Keratinocyte (primary cell): ENCODE measurements around the gene CHCHD6. TPM values are rescaled to one million over a fixed set of nuclear protein-coding genes. Genes with fewer than 3 reads are reported as not detected.

Experiments
- DNase-seq: peaks from one replicate; pipeline ENCODE4 v3.0.0-alpha.2; 2011; ENCODE audit warnings: low read depth, missing footprints, low spot score
- FAIRE-seq: peaks from 2 replicates; lab custom pipeline; 2011; peaks lifted over from hg19 to GRCh38; lab: Jason Lieb, UNC
- H2AFZ ChIP-seq: 2 replicates; pipeline ENCODE4 v1.6.0; 2012; ENCODE audit warnings: low read length, control low read depth, inconsistent platforms; ENCODE audit not compliant: control insufficient read depth
- H3K27ac ChIP-seq: 2 replicates; pipeline ENCODE4 v1.5.1; 2011; ENCODE audit warnings: low read length; ENCODE audit not compliant: control insufficient read depth, insufficient read depth
- H3K27me3 ChIP-seq: 3 replicates; pipeline ENCODE4 v1.6.0; 2011; ENCODE audit warnings: low read length; ENCODE audit not compliant: control insufficient read depth, insufficient read depth; ENCODE audit errors: extremely low read depth
- H3K36me3 ChIP-seq, 2 experiments: 2 replicates in 1 of 2; 3 replicates in 1 of 2; pipeline ENCODE4 v1.5.1; 2011; ENCODE audit warnings: low read length in 2 of 2, mild to moderate bottlenecking in 1 of 2; ENCODE audit not compliant: control insufficient read depth in 2 of 2, insufficient read depth in 2 of 2; ENCODE audit errors: extremely low read depth in 1 of 2
- H3K4me1 ChIP-seq: 3 replicates; pipeline ENCODE4 v1.5.1; 2011; ENCODE audit warnings: low read length; ENCODE audit not compliant: control insufficient read depth, insufficient read depth; ENCODE audit errors: extremely low read depth
- H3K4me2 ChIP-seq: 3 replicates; pipeline ENCODE4 v1.6.0; 2011; ENCODE audit warnings: low read depth, low read length; ENCODE audit not compliant: control insufficient read depth, insufficient read depth; ENCODE audit errors: extremely low read depth
- H3K4me3 ChIP-seq, 3 experiments: fragments of 200-600 bp in 1 of 3; sonication (generic) in 1 of 3; 2 replicates in 2 of 3; 3 replicates in 1 of 3; pipeline ENCODE4 v1.5.1; 2011 to 2016; ENCODE audit warnings: low read length in 3 of 3, mild to moderate bottlenecking in 3 of 3, control low read depth in 2 of 3, inconsistent platforms in 1 of 3, low read depth in 1 of 3, mixed read lengths in 1 of 3, mixed run types in 1 of 3, moderate library complexity in 1 of 3; ENCODE audit not compliant: control insufficient read depth in 2 of 3, insufficient read depth in 2 of 3; ENCODE audit errors: extremely low read depth in 1 of 3
- H3K79me2 ChIP-seq: 2 replicates; pipeline ENCODE4 v1.6.0; 2012; ENCODE audit warnings: low read length; ENCODE audit not compliant: control insufficient read depth, insufficient read depth
- H3K9ac ChIP-seq: 3 replicates; pipeline ENCODE4 v1.6.0; 2011; ENCODE audit warnings: low read length; ENCODE audit not compliant: control insufficient read depth, insufficient read depth; ENCODE audit errors: extremely low read depth
- H3K9me1 ChIP-seq: 3 replicates; pipeline ENCODE4 v1.6.0; 2011; ENCODE audit warnings: low read length; ENCODE audit not compliant: control insufficient read depth, insufficient read depth; ENCODE audit errors: extremely low read depth
- H3K9me3 ChIP-seq: 2 replicates; pipeline ENCODE4 v1.5.1; 2012; ENCODE audit warnings: low read depth, low read length; ENCODE audit not compliant: control insufficient read depth
- H4K20me1 ChIP-seq: 3 replicates; pipeline ENCODE4 v1.6.0; 2011; ENCODE audit warnings: low read length; ENCODE audit not compliant: control insufficient read depth, insufficient read depth; ENCODE audit errors: extremely low read depth
- CTCF ChIP-seq, 3 experiments: IDR thresholded peaks in 1 of 3; conservative IDR thresholded peaks in 1 of 3; optimal IDR thresholded peaks in 1 of 3; 2 replicates in 2 of 3; 3 replicates in 1 of 3; pipeline versions ENCODE3 to v1.5.1; 2011; ENCODE audit warnings: low read length in 3 of 3, mild to moderate bottlenecking in 3 of 3, moderate library complexity in 2 of 3, control low read depth in 1 of 3, inconsistent platforms in 1 of 3; ENCODE audit not compliant: insufficient read depth in 2 of 3; ENCODE audit errors: extremely low read depth in 1 of 3
- EZH2 ChIP-seq: IDR thresholded peaks from one replicate; pipeline ENCODE4 v1.6.1; 2012; ENCODE audit warnings: inconsistent platforms, mild to moderate bottlenecking, low read length, moderate library complexity
- dilution Hi-C: fragments of 300-500 bp; cut with MboI; formaldehyde crosslinking; loops from one replicate; pipeline ENCODE4 v1.7.0; 2020; ENCODE audit warnings: low sequenced_read_pairs; ENCODE audit not compliant: extremely low pct_ligation_motif_present
- polyA plus RNA-seq, 5 experiments: library from polyadenylated mRNA; depleted of rRNA in 3 of 5; stranded (reverse) in 3 of 5; stranded (forward) in 1 of 5; unstranded in 1 of 5; fragments of >200 nt; gene quantifications; 1 replicate in 1 of 5; 2 replicates in 3 of 5; 3 replicates in 1 of 5; pipeline versions ENCODE4 v1.2.1 to v1.2.3, GENCODE V29; 2011 to 2012; ENCODE audit warnings: missing spikeins in 2 of 5, low read depth in 1 of 5, low replicate concordance in 1 of 5

Gene CHCHD6
- polyA plus RNA-seq, 1 donor (not counting 4 experiments of a cell fraction or from before 2014, with no cell fraction given): 21.7 TPM

DNA sequence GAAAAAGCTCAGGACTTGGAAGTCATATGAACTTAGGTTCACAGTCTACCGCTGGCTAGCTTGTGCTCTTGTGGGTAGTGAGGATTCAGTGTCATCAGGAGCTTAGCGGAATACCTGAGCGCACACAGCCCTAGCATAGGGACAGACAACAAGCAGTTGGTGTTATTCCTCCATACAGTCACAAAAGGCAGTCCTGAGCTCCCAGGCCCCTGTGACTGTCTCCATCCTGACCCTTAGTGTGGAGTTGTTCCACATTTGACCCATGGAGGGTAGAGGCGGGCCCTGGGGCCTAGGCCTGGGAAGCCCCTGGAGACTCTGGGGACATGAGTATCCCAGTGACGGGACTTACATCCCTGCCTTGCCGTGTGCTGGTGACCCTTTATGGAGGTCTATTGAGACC lies 147.3 kb downstream of the CHCHD6 start:
- H3K27ac ChIP-seq: no peak overlapping the region
- no peaks in the 10 kb centered on the region for H3K79me2 ChIP-seq
- peaks cover 5% of the 10 kb centered on the region for H3K4me1 ChIP-seq
- H3K9ac ChIP-seq: no peak overlapping the region
- peaks cover 0 to 4% of the 10 kb centered on the region in 2 experiments for H3K36me3 ChIP-seq
- H2AFZ ChIP-seq: no peak overlapping the region
- DNase-seq (no peak), FAIRE-seq (no peak)
- H3K4me3 ChIP-seq: no peak overlapping the region
- no peaks in the 10 kb centered on the region for H3K27me3 ChIP-seq
- no peaks in the 10 kb centered on the region for H3K9me3 ChIP-seq
- no peaks in the 10 kb centered on the region for H3K9me1 ChIP-seq
- dilution Hi-C loops: no loop called here
- TF ChIP-seq EZH2 (no peak), CTCF (optimal IDR thresholded peaks at IDR 0.05 in 1 of 3, IDR thresholded peaks at IDR 0.05 in 1 of 3, conservative IDR thresholded peaks at IDR 0.05 in 1 of 3; ENCODE audit: extremely low read depth in 1 of 3, insufficient read depth in 2 of 3, low read length in 3 of 3) (no peak)
- H4K20me1 ChIP-seq: no peaks in the 10 kb centered on the region
- no peak overlapping the region for H3K4me2 ChIP-seq

- Histone ChIP-seq H3K4me2 (no peak overlapping the region), H3K27me3 (no peaks in the 10 kb centered on the region), H3K9me1 (no peaks in the 10 kb centered on the region), H2AFZ (no peak overlapping the region), H3K27ac (no peak overlapping the region), H3K4me3 (no peak overlapping the region), H3K9ac (no peak overlapping the region), H4K20me1 (no peaks in the 10 kb centered on the region), H3K36me3 (peaks cover 0 to 4% of the 10 kb centered on the region in 2 experiments), H3K4me1 (no peaks in the 10 kb centered on the region), H3K79me2 (no peaks in the 10 kb centered on the region), H3K9me3 (no peaks in the 10 kb centered on the region)
- dilution Hi-C loops: no loop called here
- FAIRE-seq: no peak
- DNase-seq: no peak
- TF ChIP-seq EZH2 (no peak), CTCF (optimal IDR thresholded peaks at IDR 0.05 in 1 of 3, IDR thresholded peaks at IDR 0.05 in 1 of 3, conservative IDR thresholded peaks at IDR 0.05 in 1 of 3; ENCODE audit: extremely low read depth in 1 of 3, insufficient read depth in 2 of 3, low read length in 3 of 3) (no peak)
These were observed 147.9 kb downstream of the CHCHD6 start for GRCh38 chr3:126851934-126852333.
